HEK293 (cell line): ENCODE results near the gene SLC39A13.
A peak's percentile ranks its signal among the peaks of the same experiment; 100 is the strongest.

ENCODE experiments used
- CTCF ChIA-PET: fragments of 350-600 bp; formaldehyde crosslinking; extraction: SDS; loops from one replicate; lab custom pipeline; 2021; ENCODE audit warnings: antibody characterized with exemption; lab: Yijun Ruan, JAX
- POLR2A ChIA-PET: fragments of 300-600 bp; formaldehyde crosslinking; extraction: SDS; loops from one replicate; lab custom pipeline; 2020; ENCODE audit warnings: antibody characterized with exemption, inconsistent platforms; lab: Yijun Ruan, JAX
- H3K27ac ChIP-seq: fragments of 200-500 bp; sonication (Bioruptor generic); 2 replicates; pipeline ENCODE4 v1.5.1; 2014; ENCODE audit warnings: low read depth, low read length, control low read depth, inconsistent platforms; ENCODE audit errors: extremely low read depth
- H3K36me3 ChIP-seq, 2 experiments: fragments of 200-500 bp in 1 of 2; sonication (Bioruptor generic) in 1 of 2; 1 replicate in 1 of 2; 2 replicates in 1 of 2; pipeline ENCODE4 v1.5.1; 2014 to 2017; ENCODE audit warnings: inconsistent platforms in 2 of 2, low read length in 2 of 2; ENCODE audit not compliant: control insufficient read depth in 2 of 2, insufficient read depth in 1 of 2
- H3K4me1 ChIP-seq: fragments of 200-500 bp; sonication (Bioruptor generic); 2 replicates; pipeline ENCODE4 v1.5.1; 2014; ENCODE audit warnings: mild to moderate bottlenecking, low read length, inconsistent platforms; ENCODE audit not compliant: control insufficient read depth, insufficient read depth
- H3K4me3 ChIP-seq: 2 replicates; pipeline ENCODE4 v1.5.1; 2011; ENCODE audit warnings: low read depth, mild to moderate bottlenecking, control low read depth, low read length, moderate library complexity
- H3K9me3 ChIP-seq: fragments of 200-500 bp; sonication (Bioruptor generic); 2 replicates; pipeline ENCODE4 v1.5.1; 2014; ENCODE audit warnings: low read depth, low read length, inconsistent platforms; ENCODE audit not compliant: control insufficient read depth, insufficient read depth
- EGR2 ChIP-seq: fragments of 450-650 bp; formaldehyde crosslinking; IDR thresholded peaks from 2 replicates; pipeline ENCODE4 v1.5.1; 2016; ENCODE audit warnings: low read depth, missing biosample characterization, missing genetic modification characterization
- GLI2 ChIP-seq: fragments of 450-650 bp; formaldehyde crosslinking; IDR thresholded peaks from 2 replicates; pipeline ENCODE4; 2017; ENCODE audit warnings: missing biosample characterization, missing genetic modification characterization, low read depth, borderline replicate concordance
- HOXD13 ChIP-seq: sonication (generic); formaldehyde crosslinking; IDR thresholded peaks from 2 replicates; pipeline ENCODE4 v1.8.0; 2022; ENCODE audit warnings: missing genetic modification reagents, borderline replicate concordance
- KLF16 ChIP-seq: fragments of 450-650 bp; formaldehyde crosslinking; IDR thresholded peaks from 2 replicates; pipeline ENCODE4 v1.5.1; 2017; ENCODE audit warnings: missing biosample characterization, missing genetic modification characterization
- PRDM10 ChIP-seq: fragments of 450-650 bp; formaldehyde crosslinking; IDR thresholded peaks from 2 replicates; pipeline ENCODE4 v1.5.1; 2016; ENCODE audit warnings: missing biosample characterization, missing genetic modification characterization
- SCRT1 ChIP-seq: fragments of 450-650 bp; formaldehyde crosslinking; IDR thresholded peaks from 2 replicates; pipeline ENCODE4 v1.5.1; 2016; ENCODE audit warnings: missing biosample characterization, missing genetic modification characterization, borderline replicate concordance
- SP3 ChIP-seq: fragments of 450-650 bp; formaldehyde crosslinking; IDR thresholded peaks from 2 replicates; pipeline ENCODE4 v1.5.1; 2016; ENCODE audit warnings: missing biosample characterization, missing genetic modification characterization
- TCF7L2 ChIP-seq: IDR thresholded peaks from 2 replicates; pipeline ENCODE4 v1.6.1; 2011; ENCODE audit warnings: low read depth, mild to moderate bottlenecking, inconsistent platforms, low read length, moderate library complexity, borderline replicate concordance
- ZBTB11 ChIP-seq: fragments of 450-650 bp; formaldehyde crosslinking; conservative IDR thresholded peaks from 2 replicates; pipeline ENCODE4 v1.5.1; 2016; ENCODE audit warnings: low read depth, missing biosample characterization, missing genetic modification characterization
- ZBTB20 ChIP-seq: fragments of 450-650 bp; formaldehyde crosslinking; IDR thresholded peaks from 2 replicates; pipeline ENCODE4 v1.5.1; 2016; ENCODE audit warnings: missing biosample characterization, missing genetic modification characterization
- ZBTB44 ChIP-seq: fragments of 450-650 bp; IDR thresholded peaks from 2 replicates; pipeline ENCODE4 v1.5.1; 2018; ENCODE audit warnings: missing biosample characterization, mild to moderate bottlenecking, missing genetic modification characterization
- ZFP37 ChIP-seq: fragments of 450-650 bp; formaldehyde crosslinking; IDR thresholded peaks from 2 replicates; pipeline ENCODE4 v1.5.1; 2016; ENCODE audit warnings: missing biosample characterization, missing genetic modification characterization
- ZFP69B ChIP-seq: fragments of 450-650 bp; formaldehyde crosslinking; IDR thresholded peaks from 2 replicates; pipeline ENCODE4 v1.5.1; 2016; ENCODE audit warnings: missing biosample characterization, missing genetic modification characterization
- ZIC2 ChIP-seq: fragments of 450-650 bp; formaldehyde crosslinking; IDR thresholded peaks from 2 replicates; pipeline ENCODE4 v1.5.1; 2016; ENCODE audit warnings: missing biosample characterization, missing genetic modification characterization
- ZNF175 ChIP-seq: fragments of 450-650 bp; formaldehyde crosslinking; IDR thresholded peaks from 2 replicates; pipeline ENCODE4 v1.5.1; 2016; ENCODE audit warnings: missing biosample characterization, missing genetic modification characterization
- ZNF184 ChIP-seq: fragments of 450-650 bp; IDR thresholded peaks from 2 replicates; pipeline ENCODE4 v1.5.1; 2018; ENCODE audit warnings: missing biosample characterization, mild to moderate bottlenecking, missing genetic modification characterization
- ZNF274 ChIP-seq, 2 experiments: fragments of 200-500 bp in 1 of 2; fragments of 450-650 bp in 1 of 2; sonication (Bioruptor generic) in 1 of 2; formaldehyde crosslinking in 1 of 2; IDR thresholded peaks; 2 replicates each; pipeline versions ENCODE4 v1.5.1 to v1.6.1; 2014 to 2016; ENCODE audit warnings: borderline replicate concordance in 1 of 2, inconsistent platforms in 1 of 2, low read length in 1 of 2, missing biosample characterization in 1 of 2, missing genetic modification characterization in 1 of 2
- ZNF324 ChIP-seq: fragments of 450-650 bp; formaldehyde crosslinking; IDR thresholded peaks from 2 replicates; pipeline ENCODE4 v1.5.1; 2016; ENCODE audit warnings: missing biosample characterization, missing genetic modification characterization
- ZNF366 ChIP-seq: fragments of 450-650 bp; formaldehyde crosslinking; conservative IDR thresholded peaks from 2 replicates; pipeline ENCODE4 v1.5.1; 2016; ENCODE audit warnings: missing biosample characterization, missing genetic modification characterization
- ZNF404 ChIP-seq: fragments of 450-650 bp; formaldehyde crosslinking; IDR thresholded peaks from 2 replicates; pipeline ENCODE4 v1.5.1; 2017; ENCODE audit warnings: missing biosample characterization, missing genetic modification characterization
- ZNF426 ChIP-seq: fragments of 450-650 bp; formaldehyde crosslinking; IDR thresholded peaks from 2 replicates; pipeline ENCODE4 v1.5.1; 2017; ENCODE audit warnings: missing biosample characterization, missing genetic modification characterization, mild to moderate bottlenecking, inconsistent platforms, moderate library complexity
- ZNF48 ChIP-seq: fragments of 450-650 bp; formaldehyde crosslinking; IDR thresholded peaks from 2 replicates; pipeline ENCODE4 v1.5.1; 2016; ENCODE audit warnings: missing biosample characterization, missing genetic modification characterization
- ZNF530 ChIP-seq: fragments of 450-650 bp; formaldehyde crosslinking; IDR thresholded peaks from 2 replicates; pipeline ENCODE4 v1.5.1; 2016; ENCODE audit warnings: low read depth, missing biosample characterization, missing genetic modification characterization
- ZNF600 ChIP-seq: fragments of 450-650 bp; formaldehyde crosslinking; IDR thresholded peaks from 2 replicates; pipeline ENCODE4 v1.5.1; 2016; ENCODE audit warnings: missing biosample characterization, missing genetic modification characterization
- ZNF610 ChIP-seq: fragments of 450-650 bp; formaldehyde crosslinking; IDR thresholded peaks from 2 replicates; pipeline ENCODE4 v1.5.1; 2016; ENCODE audit warnings: missing biosample characterization, missing genetic modification characterization, borderline replicate concordance
- ZNF654 ChIP-seq: fragments of 450-650 bp; formaldehyde crosslinking; IDR thresholded peaks from 2 replicates; pipeline ENCODE4 v1.5.1; 2016; ENCODE audit warnings: low read depth, missing biosample characterization, missing genetic modification characterization
- ZNF670 ChIP-seq: fragments of 450-650 bp; formaldehyde crosslinking; IDR thresholded peaks from 2 replicates; pipeline ENCODE4 v1.5.1; 2016; ENCODE audit warnings: missing biosample characterization, missing genetic modification characterization, low read depth
- ZNF747 ChIP-seq: fragments of 450-650 bp; formaldehyde crosslinking; IDR thresholded peaks from 2 replicates; pipeline ENCODE4 v1.5.1; 2016; ENCODE audit warnings: missing biosample characterization, missing genetic modification characterization
- ZSCAN18 ChIP-seq: fragments of 450-650 bp; formaldehyde crosslinking; IDR thresholded peaks from 2 replicates; pipeline ENCODE4 v1.5.1; 2016; ENCODE audit warnings: missing biosample characterization, missing genetic modification characterization
- ZXDB ChIP-seq: fragments of 450-650 bp; formaldehyde crosslinking; IDR thresholded peaks from 2 replicates; pipeline ENCODE4 v1.5.1; 2016; ENCODE audit warnings: missing biosample characterization, missing genetic modification characterization

SLC39A13 gene

GRCh38 chr11:47464483-47464882, 56.1 kb downstream of the SLC39A13 start:
- ChIA-PET CTCF (interaction anchor here (2.2 kb wide), 1 partner anchor 9 kb away, joined by 11 read pairs; no protein-coding TSS in a partner anchor), POLR2A (no interaction called here)
- H3K4me3 ChIP-seq: no peak overlapping the region
- H3K4me1 ChIP-seq: peaks cover 11% of the 10 kb centered on the region
- peaks cover 0 to 54% of the 10 kb centered on the region in 2 experiments; a peak in 2 of 3 replicates for H3K36me3 ChIP-seq
- H3K27ac ChIP-seq: no peak overlapping the region
- no peaks in the 10 kb centered on the region for H3K9me3 ChIP-seq
- TF ChIP-seq ZFP37 (tag by site-specific recombination): no peak
- TF ChIP-seq ZNF610: no peak
- no peak for TF ChIP-seq ZNF175
- TF ChIP-seq ZSCAN18: no peak
- no peak for TF ChIP-seq ZNF274 (IDR thresholded peaks at IDR 0.05; ENCODE audit: low read length)
- no peak for TF ChIP-seq ZNF274 (tag by site-specific recombination; IDR thresholded peaks at IDR 0.05; ENCODE audit: borderline replicate concordance)
- peak; percentile 56 for TF ChIP-seq ZIC2 (tag by site-specific recombination)
- TF ChIP-seq HOXD13 (CRISPR knock-in tag): no peak
- 0 out of 2 replicates have a peak, but pooled peaks have one; percentile 58 for TF ChIP-seq ZNF184 (tag by site-specific recombination)
- TF ChIP-seq PRDM10 (tag by site-specific recombination): no peak
- TF ChIP-seq ZNF324 (tag by site-specific recombination): no peak
- no peak for TF ChIP-seq ZNF654 (tag by site-specific recombination)
- no peak for TF ChIP-seq ZNF48 (tag by site-specific recombination)
- TF ChIP-seq EGR2 (tag by site-specific recombination): no peak
- TF ChIP-seq ZBTB44 (tag by site-specific recombination): 0 out of 2 replicates have a peak, but pooled peaks have one; percentile 9
- TF ChIP-seq ZNF670 (tag by site-specific recombination): no peak
- TF ChIP-seq GLI2 (tag by site-specific recombination): no peak
- no peak for TF ChIP-seq ZNF600 (tag by site-specific recombination)
- TF ChIP-seq ZNF747 (tag by site-specific recombination): no peak
- TF ChIP-seq ZFP69B (tag by site-specific recombination): peak; percentile 80
- TF ChIP-seq ZBTB20 (tag by site-specific recombination): no peak
- TF ChIP-seq ZXDB (tag by site-specific recombination): no peak
- TF ChIP-seq ZNF366 (tag by site-specific recombination): peak; percentile 79
- TF ChIP-seq ZNF530 (tag by site-specific recombination): no peak
- TF ChIP-seq ZBTB11 (tag by site-specific recombination): no peak
- TF ChIP-seq ZNF404: no peak
- TF ChIP-seq SP3 (tag by site-specific recombination): no peak
- TF ChIP-seq KLF16: no peak
- TF ChIP-seq ZNF426 (tag by site-specific recombination): no peak
- no peak for TF ChIP-seq SCRT1
- TF ChIP-seq TCF7L2: no peak
